CD1c-positive myeloid dendritic cell (primary cell): ENCODE data around the gene APOL4.
A peak's percentile ranks its signal among the peaks of the same experiment; 100 is the strongest.
"Not testable (repeated sequence)": the region's sequence is repeated elsewhere in the genome, so short reads cannot be mapped to it uniquely, and the experiment has no call there.

Source experiments
- DNase-seq: peaks from one replicate; pipeline ENCODE4 v3.0.0-alpha.2; 2016; ENCODE audit errors: extremely low spot score

The APOL4 gene

DNA sequence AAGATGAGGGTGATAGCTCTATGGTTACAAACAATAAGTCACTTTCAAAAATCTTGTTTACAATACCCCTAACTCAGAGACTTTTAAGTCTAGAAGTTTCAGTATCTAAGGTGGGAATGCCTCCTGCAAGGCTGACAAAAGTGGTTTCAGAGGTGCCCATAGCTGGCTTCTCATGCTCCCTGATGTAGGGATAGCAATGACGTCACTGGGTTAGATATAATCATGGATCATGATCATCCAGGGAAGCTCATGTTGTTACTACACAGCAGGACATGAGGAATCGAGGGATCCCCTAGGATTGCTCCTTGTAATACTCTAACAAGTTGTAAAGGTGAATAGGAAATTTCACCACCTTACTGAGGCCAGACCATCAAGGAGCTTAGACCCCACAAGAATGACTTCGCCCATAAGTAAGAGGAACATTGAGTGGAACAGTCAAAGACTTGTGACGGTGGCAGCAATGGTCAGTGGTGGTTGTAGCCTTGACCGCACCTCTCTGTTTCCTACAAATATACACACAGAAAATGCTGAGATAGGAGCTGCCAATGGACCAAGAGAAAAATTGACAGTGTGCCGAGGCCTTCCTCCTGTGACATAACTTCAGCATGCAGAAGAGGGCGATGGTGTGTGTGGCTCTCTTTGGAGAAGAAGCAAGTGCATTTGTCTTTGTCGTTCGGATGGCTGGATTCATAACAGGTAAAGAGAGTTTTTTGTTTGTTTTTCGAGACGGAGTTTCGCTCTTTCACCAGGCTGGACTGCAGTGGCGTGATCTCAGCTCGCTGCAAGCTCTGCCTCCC, 15.6 kb downstream of the APOL4 start:
- DNase-seq = no peak

- no peak for DNase-seq
Observed at GRCh38 chr22:36184433-36185025, 17.1 kb downstream of the APOL4 start.

GRCh38 chr22:36183446-36183845, 18.2 kb downstream of the APOL4 start:
- no peak for DNase-seq

GRCh38 chr22:36182857-36183256, 18.8 kb downstream of the APOL4 start:
- DNase-seq = no peak

DNA sequence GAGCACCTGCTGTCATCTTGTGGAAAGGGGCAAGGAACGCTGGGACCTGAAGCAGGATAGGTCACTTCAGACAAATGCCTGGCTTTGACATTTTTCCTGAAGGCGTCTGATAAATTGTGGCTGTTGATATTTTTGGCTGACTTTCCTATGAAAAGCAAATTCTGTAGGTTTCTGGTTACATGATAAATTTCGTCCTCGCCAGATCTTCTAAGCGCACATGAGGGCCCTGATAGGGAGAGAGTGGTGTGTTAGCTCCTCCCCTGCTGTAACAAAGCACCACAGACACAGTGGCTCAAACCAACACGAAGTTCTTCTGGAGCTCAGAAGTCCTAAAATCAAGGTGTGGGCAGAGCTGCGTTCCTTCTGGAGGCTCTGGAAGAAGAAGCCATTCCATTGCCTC, 19.6 kb downstream of the APOL4 start:
- no peak for DNase-seq

- no peak for DNase-seq
Observed at GRCh38 chr22:36180928-36181327, 20.7 kb downstream of the APOL4 start.

- DNase-seq = peak; percentile 82
Observed at GRCh38 chr22:36180038-36180880, 21.4 kb downstream of the APOL4 start.

DNA sequence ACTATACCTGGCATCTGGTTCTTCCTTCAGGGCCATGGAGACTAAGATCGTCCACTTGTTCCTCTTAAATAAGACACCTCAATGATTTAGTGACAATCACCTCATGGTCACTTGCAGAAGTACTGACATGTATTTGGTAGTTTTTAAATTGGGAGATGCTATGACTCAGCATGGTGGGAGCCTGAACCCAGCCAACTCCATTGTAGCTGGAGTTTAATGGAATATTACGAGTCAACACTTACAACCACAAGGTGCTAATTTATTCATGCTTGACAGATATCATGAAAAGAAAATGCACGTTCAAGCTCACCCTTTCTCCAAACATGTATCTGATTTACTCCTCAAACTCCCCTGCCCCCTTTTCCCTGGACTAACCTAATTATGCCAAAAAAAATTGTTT, 24.4 kb downstream of the APOL4 start:
- no peak for DNase-seq

DNA sequence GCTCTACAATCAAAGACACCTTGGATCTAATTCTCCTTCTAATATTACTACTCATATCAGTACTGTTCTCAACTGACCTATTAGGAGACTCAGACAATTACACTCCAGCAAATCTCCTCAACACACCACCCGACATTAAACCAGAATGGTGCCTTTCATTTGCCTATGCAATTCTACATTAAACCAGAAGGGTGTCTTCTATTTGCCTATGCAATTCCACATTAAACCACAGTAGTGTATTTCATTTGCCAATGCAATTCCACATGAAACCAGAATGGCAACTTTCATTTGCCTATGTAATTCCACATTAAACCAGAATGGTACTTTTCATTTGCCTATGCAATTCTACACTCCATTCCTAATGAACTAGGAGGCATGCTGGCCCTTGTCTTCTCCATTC, 25.7 kb downstream of the APOL4 start:
- no peak for DNase-seq

- no peak for DNase-seq
Observed at GRCh38 chr22:36171941-36172340, 29.7 kb downstream of the APOL4 start.

GRCh38 chr22:36166518-36167220, 34.9 kb downstream of the APOL4 start:
- DNase-seq = no peak

GRCh38 chr22:36166086-36166485, 35.5 kb downstream of the APOL4 start:
- DNase-seq = no peak

DNA sequence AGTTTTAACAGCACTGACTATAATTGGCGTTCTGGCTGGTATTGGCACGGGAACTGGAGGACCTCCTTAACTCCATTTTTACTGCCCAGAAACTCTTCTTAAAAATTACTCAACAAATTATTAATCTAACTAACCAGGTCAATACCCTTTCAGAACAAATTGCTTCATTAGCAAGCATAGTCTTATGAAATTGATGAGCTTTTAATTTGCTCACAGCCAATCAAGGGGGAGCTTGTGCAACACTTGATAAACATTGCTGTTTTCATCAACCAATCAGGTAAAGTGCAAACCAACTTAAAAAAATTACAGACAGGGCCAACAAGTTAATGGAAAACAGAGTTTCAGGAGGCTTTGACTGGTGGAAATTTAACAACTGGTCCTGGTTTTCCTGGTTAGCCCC, 36.5 kb downstream of the APOL4 start:
- DNase-seq = no peak

DNA sequence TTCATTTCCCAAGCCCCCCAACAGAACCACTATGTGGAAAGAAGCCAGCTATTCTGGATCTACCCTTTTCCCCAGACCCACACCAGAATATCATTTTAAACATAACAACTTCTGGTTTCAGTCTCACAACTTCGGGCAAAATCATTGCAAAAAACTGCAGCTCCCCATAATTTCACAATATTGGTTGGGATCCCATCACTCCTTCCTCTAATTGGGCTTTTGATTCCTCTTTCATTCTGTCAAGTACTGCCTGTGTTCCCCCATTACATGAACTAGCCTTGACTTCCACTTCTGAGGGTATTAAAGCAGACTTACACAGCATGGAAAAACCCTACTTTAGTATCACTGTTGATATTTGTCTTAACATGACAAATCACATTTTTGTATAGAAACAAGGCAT, 37.0 kb downstream of the APOL4 start:
- peak; percentile 89 for DNase-seq

DNA sequence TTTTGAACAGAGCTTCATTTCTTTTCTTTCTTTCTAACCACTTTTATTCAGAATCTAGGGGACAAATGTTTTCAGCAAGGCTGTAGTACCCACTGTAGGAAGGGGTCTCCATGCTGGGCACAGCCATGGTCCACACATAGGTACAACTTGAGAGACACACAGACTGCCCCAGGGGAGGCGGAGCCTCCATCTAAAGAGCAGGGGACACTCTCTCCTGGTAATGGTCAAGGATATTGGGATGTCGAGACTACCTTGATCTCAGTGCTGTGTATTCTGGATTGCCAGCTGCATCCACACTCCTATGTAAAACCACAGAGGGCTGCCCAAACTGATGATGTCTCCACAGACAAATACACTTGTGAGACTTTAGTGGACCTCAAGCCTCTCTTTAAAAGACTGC, 38.1 kb downstream of the APOL4 start:
- no peak for DNase-seq

- peak; percentile 33 for DNase-seq
Observed at GRCh38 chr22:36162127-36163034, 39.2 kb downstream of the APOL4 start.

DNA sequence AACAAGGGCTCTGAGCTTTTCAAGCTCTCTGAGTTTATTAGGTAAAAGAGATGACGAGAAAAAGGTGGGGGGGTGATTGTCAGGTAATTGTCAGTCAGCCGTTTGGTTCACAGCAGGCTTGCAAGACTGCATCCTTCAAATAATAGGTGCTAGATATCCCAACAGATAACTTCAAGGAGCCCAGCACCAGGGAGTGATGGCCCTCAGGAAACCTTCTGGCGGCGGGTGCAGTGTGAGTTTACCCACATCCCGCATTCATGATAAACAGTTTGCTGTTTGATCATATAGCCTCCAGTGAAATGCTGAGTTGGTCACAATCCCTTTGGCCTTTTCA, 39.8 kb downstream of the APOL4 start:
- DNase-seq = not testable (repeated sequence)

DNA sequence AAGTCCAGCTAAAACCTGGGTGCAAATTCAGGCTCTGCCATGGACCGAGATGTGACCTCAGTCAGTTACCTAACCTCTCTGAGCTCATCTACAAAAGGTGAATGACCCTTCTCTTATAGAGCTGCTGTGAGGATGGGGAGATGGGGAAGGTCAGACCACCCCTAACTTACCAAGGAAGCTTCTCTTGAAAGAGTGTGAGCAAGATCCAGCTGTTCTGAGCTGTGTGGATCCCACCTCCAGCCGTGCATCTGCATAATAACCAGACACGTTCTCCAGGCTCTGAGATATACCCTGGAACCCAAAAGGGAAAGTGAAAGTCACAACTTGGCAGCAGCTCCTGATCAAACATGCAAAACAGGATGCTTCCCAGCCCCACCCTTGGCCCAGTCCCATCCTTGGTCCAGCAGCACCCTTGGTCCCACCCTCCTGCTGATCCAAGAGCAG, 41.1 kb downstream of the APOL4 start, which contains the start of gene APOL3:
Gene APOL3 (minus strand): TSS at position 257 of the 444 bp plus-strand sequence. CDS start 11,700 bp downstream, outside the sequence.
- DNase-seq = peak; percentile 52

- peak; percentile 62 for DNase-seq
Observed at GRCh38 chr22:36156515-36157419, 44.8 kb downstream of the APOL4 start.

DNA sequence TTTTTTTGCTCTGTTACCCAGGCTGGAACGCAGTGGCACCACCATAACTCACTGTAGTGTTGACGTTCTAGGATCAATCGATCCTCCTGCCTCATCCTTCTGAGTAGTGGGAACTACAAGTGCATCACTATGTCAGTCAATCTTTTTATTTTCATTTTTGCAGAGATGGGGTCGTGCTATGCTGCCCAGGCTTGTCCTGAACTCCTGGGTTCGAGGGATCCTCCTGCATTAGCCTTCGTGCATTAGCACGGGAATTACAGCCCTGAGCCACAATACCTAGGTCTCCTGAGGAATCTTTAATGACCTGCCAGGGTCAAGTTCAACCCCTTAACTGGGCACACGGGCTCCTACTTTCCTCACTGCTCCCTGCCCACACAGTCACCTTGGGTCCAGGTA, 45.5 kb downstream of the APOL4 start:
- no peak for DNase-seq
